Esophagus muscularis mucosa (tissue), 4 donors: ENCODE data around the gene FOS.
A peak's percentile ranks its signal among the peaks of the same experiment; 100 is the strongest.

Experiments used
- EP300 ChIP-seq: sonication (generic); formaldehyde crosslinking; IDR thresholded peaks from one replicate; pipeline ENCODE4 v1.6.1; 2017; ENCODE audit warnings: antibody characterized with exemption
- POLR2A ChIP-seq: fragments of 450-650 bp; IDR thresholded peaks from one replicate; pipeline ENCODE4 v1.6.1; 2017; ENCODE audit warnings: antibody characterized with exemption, moderate library complexity, mild to moderate bottlenecking, low read depth
- POLR2AphosphoS5 ChIP-seq, 2 donors: sonication (generic); formaldehyde crosslinking; IDR thresholded peaks; one replicate each; pipeline ENCODE4 v1.6.1; 2017; ENCODE audit warnings: antibody characterized with exemption in 2 of 2
- TF ChIP-seq, protein P1 (sequence below), 3 experiments: fragments of 200-600 bp in 2 of 3; fragments of 450-650 bp in 1 of 3; sonication (generic) in 2 of 3; IDR thresholded peaks; one replicate each; pipeline ENCODE4 v1.5.1; 2017 to 2019; ENCODE audit warnings: antibody characterized with exemption in 3 of 3, mild to moderate bottlenecking in 2 of 3, moderate library complexity in 1 of 3

DNA sequence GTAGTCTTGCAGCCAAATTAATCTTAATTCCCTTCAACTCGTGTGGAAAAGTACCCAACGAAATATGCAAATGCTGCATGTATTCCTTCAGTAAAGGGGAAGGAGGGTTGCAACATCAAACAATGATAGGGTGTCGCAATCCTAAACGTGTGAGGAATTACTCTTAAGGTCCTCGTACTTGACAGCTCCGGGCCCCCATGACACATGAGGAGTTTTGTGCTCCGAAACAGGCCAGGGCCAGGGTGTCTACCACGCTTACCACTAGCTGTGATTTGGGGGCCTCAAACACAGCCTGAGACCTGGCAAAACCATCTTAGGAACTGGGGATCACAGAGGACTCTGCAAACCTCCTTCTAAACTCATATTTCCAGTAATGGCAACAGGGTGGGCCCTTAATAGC, 20.4 kb downstream of the FOS start:
- TF ChIP-seq, protein P1, sequence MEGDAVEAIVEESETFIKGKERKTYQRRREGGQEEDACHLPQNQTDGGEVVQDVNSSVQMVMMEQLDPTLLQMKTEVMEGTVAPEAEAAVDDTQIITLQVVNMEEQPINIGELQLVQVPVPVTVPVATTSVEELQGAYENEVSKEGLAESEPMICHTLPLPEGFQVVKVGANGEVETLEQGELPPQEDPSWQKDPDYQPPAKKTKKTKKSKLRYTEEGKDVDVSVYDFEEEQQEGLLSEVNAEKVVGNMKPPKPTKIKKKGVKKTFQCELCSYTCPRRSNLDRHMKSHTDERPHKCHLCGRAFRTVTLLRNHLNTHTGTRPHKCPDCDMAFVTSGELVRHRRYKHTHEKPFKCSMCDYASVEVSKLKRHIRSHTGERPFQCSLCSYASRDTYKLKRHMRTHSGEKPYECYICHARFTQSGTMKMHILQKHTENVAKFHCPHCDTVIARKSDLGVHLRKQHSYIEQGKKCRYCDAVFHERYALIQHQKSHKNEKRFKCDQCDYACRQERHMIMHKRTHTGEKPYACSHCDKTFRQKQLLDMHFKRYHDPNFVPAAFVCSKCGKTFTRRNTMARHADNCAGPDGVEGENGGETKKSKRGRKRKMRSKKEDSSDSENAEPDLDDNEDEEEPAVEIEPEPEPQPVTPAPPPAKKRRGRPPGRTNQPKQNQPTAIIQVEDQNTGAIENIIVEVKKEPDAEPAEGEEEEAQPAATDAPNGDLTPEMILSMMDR (IDR thresholded peaks at IDR 0.05) = no peak
- TF ChIP-seq EP300 (no peak), POLR2AphosphoS5 (IDR thresholded peaks at IDR 0.05) (peak; percentile 20 to 43), POLR2A (no peak)
